ENCODE data around the gene CD99.

Gene CD99

DNA sequence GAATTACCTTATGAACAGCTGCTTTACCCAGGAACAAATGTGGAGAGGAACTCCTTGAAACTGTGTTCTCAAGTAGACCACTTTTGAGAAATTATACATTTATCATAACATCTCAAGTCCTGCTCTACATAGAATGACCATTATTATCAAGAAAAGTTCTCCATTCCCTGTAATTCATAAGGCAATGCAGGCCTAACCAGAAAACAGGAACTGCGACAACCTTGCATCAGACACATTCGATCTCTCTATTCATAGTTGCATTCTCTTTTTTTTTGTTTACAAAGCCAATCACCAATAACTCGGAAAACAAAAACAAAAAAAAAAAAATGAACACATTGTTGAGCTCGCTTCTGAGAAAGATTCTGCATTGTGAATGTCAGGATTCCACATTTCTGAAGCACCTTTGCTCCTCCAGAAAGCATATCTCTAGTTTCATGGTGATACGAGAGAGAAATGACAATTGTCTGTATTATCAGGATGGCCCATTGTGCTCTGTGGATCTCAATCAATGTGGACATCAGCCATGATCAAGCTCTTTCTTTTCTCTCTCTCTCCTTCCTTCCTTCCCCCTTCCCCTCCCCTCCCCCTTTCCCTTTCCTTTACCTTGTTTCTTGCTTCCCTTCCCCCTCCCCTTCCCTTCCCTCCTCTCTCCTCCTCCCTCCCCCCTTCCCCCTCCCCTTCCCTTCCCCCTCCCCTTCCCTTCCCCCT, 32.4 kb upstream of the CD99 start:
- H3K9me3 ChIP-seq (replicated peaks; ENCODE audit: insufficient read depth, low read length): no peaks in the 10 kb centered on the region
- no peaks in the 10 kb centered on the region for H3F3A ChIP-seq (ENCODE audit: insufficient read depth, low read length)
- no peaks in the 10 kb centered on the region for H3K4me1 ChIP-seq (ENCODE audit: low read length)
- no peaks in the 10 kb centered on the region for H3K9me2 ChIP-seq (replicated peaks; ENCODE audit: insufficient read depth, low read length)
- no peak for TF ChIP-seq EZH2phosphoT487 (IDR thresholded peaks at IDR 0.05; ENCODE audit: low read length)
- TF ChIP-seq EZH2 (optimal IDR thresholded peaks at IDR 0.05; ENCODE audit: low read depth, low read length): no peak
- no peak for TF ChIP-seq CTCF (IDR thresholded peaks at IDR 0.05; ENCODE audit: low read length)
- DNase-seq: no peak
- no peak overlapping the region for H3K27ac ChIP-seq (ENCODE audit: low read length)
- no peak overlapping the region for H3K4me3 ChIP-seq (ENCODE audit: low read length)
- no peak overlapping the region for H3K9ac ChIP-seq (ENCODE audit: low read length)
- no peak overlapping the region for H2AFZ ChIP-seq (ENCODE audit: low read length)
- H3K4me2 ChIP-seq (ENCODE audit: low read depth, low read length): no peak overlapping the region
- no peaks in the 10 kb centered on the region for H4K20me1 ChIP-seq (ENCODE audit: insufficient read depth, low read length)
- H3K36me3 ChIP-seq (replicated peaks; ENCODE audit: insufficient read depth, low read length): no peaks in the 10 kb centered on the region
- H3K27me3 ChIP-seq (replicated peaks; ENCODE audit: insufficient read depth, low read length): no peaks in the 10 kb centered on the region
- no peaks in the 10 kb centered on the region for H3K79me2 ChIP-seq (ENCODE audit: low read length)

GRCh38 chrX:2662586-2662985, 28.5 kb upstream of the CD99 start:
- TF ChIP-seq EZH2phosphoT487 (IDR thresholded peaks at IDR 0.05; ENCODE audit: low read length) (no peak), CTCF (IDR thresholded peaks at IDR 0.05; ENCODE audit: low read length) (no peak), EZH2 (optimal IDR thresholded peaks at IDR 0.05; ENCODE audit: low read depth, low read length) (no peak)
- Histone ChIP-seq H3K4me1 (ENCODE audit: low read length) (no peaks in the 10 kb centered on the region), H3K27ac (ENCODE audit: low read length) (no peak overlapping the region), H3K27me3 (replicated peaks; ENCODE audit: insufficient read depth, low read length) (no peaks in the 10 kb centered on the region), H4K20me1 (ENCODE audit: insufficient read depth, low read length) (no peaks in the 10 kb centered on the region), H3K9me3 (replicated peaks; ENCODE audit: insufficient read depth, low read length) (no peaks in the 10 kb centered on the region), H3K9ac (ENCODE audit: low read length) (no peak overlapping the region), H3F3A (ENCODE audit: insufficient read depth, low read length) (no peaks in the 10 kb centered on the region), H3K79me2 (ENCODE audit: low read length) (no peaks in the 10 kb centered on the region), H3K36me3 (replicated peaks; ENCODE audit: insufficient read depth, low read length) (no peaks in the 10 kb centered on the region), H2AFZ (ENCODE audit: low read length) (no peak overlapping the region), H3K9me2 (replicated peaks; ENCODE audit: insufficient read depth, low read length) (no peaks in the 10 kb centered on the region), H3K4me2 (ENCODE audit: low read depth, low read length) (no peak overlapping the region), H3K4me3 (ENCODE audit: low read length) (no peak overlapping the region)
- DNase-seq: no peak

- no peaks in the 10 kb centered on the region for H3K9me2 ChIP-seq (replicated peaks; ENCODE audit: insufficient read depth, low read length)
- no peaks in the 10 kb centered on the region for H3K4me1 ChIP-seq (ENCODE audit: low read length)
- no peak overlapping the region for H3K27ac ChIP-seq (ENCODE audit: low read length)
- H3K36me3 ChIP-seq (replicated peaks; ENCODE audit: insufficient read depth, low read length): no peaks in the 10 kb centered on the region
- no peak overlapping the region for H3K9ac ChIP-seq (ENCODE audit: low read length)
- H3F3A ChIP-seq (ENCODE audit: insufficient read depth, low read length): no peaks in the 10 kb centered on the region
- H3K4me2 ChIP-seq (ENCODE audit: low read depth, low read length): no peak overlapping the region
- H3K79me2 ChIP-seq (ENCODE audit: low read length): no peaks in the 10 kb centered on the region
- no peak overlapping the region for H3K4me3 ChIP-seq (ENCODE audit: low read length)
- H4K20me1 ChIP-seq (ENCODE audit: insufficient read depth, low read length): no peaks in the 10 kb centered on the region
- H3K9me3 ChIP-seq (replicated peaks; ENCODE audit: insufficient read depth, low read length): no peaks in the 10 kb centered on the region
- no peak for DNase-seq
- H2AFZ ChIP-seq (ENCODE audit: low read length): no peak overlapping the region
- TF ChIP-seq EZH2 (optimal IDR thresholded peaks at IDR 0.05; ENCODE audit: low read depth, low read length): no peak
- TF ChIP-seq EZH2phosphoT487 (IDR thresholded peaks at IDR 0.05; ENCODE audit: low read length): no peak
- TF ChIP-seq CTCF (IDR thresholded peaks at IDR 0.05; ENCODE audit: low read length): no peak
- H3K27me3 ChIP-seq (replicated peaks; ENCODE audit: insufficient read depth, low read length): no peaks in the 10 kb centered on the region
Measured at GRCh38 chrX:2664502-2664901, 26.6 kb upstream of the CD99 start.

Data from MM.1S (cell line).